ENCODE measurements around the gene VDR.

The VDR gene

DNA sequence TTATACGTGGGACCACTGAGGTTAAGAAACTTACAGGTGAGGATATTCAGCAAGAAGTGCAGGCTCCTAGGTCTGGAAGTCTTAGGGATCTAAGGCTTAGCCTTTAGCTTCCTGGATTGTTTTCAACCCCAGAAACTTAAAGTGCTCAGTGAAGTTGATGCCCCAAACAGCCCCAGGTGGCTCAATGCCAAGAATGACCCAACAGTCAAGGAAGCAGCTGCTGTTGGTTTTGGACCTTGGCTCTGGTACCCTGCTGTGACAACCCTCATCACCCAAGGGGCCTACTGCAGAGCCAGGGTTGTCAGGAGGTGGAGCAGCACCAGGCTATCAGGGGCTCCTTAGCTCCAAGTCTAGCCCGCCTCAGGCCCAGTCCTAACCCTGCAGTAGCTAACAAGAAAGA is 36.8 kb downstream of the VDR start:
- no peak for FAIRE-seq

DNA sequence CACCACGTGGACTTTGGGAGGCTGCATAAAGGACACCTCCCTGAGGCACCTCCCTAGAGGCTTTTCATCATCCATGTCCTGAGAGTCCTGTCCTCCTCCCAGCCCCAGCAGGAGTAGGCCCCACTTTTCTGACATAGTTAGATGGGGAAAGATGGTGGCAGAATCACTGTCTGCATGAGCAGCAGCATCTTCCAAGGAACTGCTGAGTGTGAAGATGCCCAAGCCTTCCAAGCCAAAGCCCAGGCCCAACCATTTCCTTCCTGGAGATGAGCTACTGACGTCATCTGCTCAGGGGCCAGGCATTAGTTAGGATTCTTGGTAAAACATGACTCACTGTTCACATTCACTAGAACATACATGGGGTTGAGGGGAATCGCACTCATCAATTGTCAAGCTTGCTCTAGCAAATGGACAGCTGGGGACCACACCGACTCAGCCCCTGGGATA is 37.3 kb downstream of the VDR start:
- no peak for FAIRE-seq

DNA sequence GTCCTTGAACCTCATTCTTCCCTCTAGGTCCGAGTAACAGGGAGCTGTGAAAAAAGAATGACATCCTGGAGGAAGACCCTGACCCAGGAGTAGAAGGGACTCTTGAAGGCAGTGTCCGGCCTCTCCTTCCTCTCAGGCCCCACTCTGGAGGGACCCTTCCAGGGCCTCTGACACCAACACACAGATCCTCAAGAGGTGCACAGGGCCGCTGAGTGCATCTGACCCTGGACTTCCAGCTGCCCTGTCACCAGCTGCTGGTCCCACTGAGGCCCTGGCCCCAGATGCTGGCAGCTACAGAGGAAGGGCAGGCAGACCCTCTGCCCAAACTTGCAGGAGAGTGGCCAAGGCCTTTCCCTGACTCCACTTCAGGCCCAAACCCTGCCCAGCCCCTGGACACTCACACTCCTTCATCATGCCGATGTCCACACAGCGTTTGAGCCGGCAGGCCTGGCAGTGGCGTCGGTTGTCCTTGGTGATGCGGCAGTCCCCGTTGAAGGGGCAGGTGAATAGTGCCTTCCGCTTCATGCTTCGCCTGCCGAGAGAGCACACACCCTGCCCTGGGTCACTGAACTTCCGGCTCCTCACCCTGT is 40.1 kb downstream of the VDR start:
- FAIRE-seq, result no peak

DNA sequence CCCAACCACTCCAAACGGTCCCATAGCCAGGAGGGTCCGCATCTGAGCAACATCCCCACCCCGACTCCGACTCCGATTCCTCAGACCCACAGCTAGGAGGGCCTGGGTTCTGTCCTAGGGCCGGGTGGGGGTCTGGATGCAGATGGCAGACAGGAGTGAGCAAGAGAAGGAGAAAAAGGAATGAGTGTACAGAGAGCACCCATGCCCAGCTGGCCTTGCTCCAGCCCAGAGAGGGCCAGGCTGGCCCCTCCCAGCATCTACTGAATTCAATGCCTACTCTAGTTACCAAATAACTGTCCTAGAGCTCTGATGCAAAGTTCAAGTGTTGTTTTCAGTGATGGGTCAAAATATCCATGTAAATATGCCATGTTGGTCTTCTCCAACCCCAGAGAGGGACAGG is 40.8 kb downstream of the VDR start:
- no peak for FAIRE-seq

- FAIRE-seq, result no peak
Observed at GRCh38 chr12:47863467-47863866, 41.3 kb downstream of the VDR start.

DNA sequence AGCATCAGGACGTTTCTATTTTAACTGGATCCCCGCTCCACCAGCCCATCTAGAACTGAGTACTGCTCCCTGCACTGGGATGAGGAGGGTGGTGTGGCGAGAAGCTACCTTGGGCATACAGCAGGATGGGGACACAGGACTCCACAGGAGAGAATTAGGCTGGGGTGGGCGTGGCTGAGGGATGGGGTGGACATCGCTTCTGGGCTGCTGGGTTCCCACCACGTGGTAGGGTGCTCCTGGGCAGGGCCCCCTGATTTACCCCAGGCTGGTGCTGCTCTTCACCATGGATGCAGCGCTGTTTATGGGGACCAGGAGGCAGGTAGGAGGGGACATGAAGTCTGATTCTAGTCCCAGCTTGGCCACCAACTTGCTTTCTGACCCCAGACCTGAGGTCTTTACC is 41.9 kb downstream of the VDR start:
- no peak for FAIRE-seq

- FAIRE-seq, result no peak
Observed at GRCh38 chr12:47862167-47862750, 42.5 kb downstream of the VDR start.

GRCh38 chr12:47860873-47861272 is 43.9 kb downstream of the VDR start:
- no peak for FAIRE-seq

GRCh38 chr12:47860279-47860841 is 44.4 kb downstream of the VDR start:
- no peak for FAIRE-seq

DNA sequence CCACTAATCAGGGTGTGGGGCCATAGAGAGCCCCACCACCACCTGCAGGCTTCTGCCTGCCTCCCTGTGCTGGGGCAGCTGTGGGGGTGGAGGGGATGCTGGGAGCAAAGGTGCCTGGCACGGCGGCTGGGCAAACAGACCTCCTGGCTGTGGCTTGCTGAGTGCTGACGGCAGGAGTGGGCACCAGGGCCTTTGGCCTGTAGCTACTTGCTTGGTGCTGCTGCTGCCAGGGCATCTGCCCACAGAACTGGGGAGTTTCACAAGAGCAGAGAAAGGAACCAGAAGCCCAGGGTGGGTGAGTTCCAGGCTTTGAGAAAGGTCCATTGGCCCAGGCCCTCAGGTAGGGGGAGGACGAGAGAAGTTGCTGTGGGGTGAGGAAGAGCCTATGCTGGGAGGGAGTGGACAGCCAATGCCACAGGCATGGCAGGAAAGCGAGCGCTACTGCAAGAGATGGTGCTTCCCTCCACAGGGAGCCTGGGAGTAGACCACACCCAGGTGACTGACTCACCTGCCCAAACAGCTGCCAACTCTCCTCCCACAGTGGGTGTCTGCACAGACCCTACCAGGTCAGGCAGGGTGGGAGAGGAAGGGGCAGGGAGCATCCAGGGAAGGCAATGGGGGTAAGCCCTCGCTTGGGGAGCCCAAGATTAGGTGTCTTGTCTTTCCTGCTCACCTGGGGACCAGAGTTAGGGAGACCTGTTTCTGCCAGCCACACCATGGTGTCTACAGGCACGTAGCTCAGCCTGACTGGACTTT is 46.1 kb downstream of the VDR start:
- FAIRE-seq, result no peak

DNA sequence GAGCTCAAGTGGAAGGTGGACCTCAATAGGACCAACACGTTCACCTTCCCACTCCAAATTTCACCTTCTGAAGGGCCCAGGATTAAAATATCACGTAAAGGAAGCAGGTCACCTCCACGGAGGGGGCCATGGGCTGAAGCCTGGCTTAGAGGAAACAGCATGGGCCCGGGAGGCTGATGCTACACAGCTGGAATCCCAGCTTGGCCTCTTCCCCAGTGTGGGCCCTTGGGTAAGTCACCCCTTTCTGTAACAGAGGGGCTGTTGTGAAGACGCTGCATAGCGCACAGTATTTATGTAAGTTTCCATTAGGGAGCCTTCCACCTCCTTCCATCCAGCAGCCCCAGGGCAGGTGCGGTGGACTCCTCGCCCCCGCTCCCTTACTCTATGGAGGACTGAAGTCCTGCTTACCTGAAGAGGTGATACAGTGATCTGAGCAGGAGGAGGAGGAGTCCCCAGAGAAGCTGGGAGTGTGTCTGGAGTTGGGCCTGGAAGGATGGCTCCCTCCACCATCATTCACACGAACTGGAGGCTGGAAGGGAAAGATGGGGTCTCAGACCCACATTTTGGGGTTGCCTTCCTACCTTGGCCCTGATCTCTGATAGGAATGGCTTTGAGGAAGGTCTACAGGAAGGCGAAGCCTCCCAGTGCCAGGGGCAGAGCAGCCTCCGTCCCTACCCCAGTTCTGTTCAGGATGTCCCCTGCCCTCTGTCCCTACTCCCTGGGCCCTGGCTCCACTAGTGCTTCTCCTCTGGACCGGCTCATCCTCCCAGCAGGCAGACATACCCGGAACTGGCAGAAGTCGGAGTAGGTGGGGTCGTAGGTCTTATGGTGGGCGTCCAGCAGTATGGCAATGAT is 47.8 kb downstream of the VDR start:
- no peak for FAIRE-seq

DNA sequence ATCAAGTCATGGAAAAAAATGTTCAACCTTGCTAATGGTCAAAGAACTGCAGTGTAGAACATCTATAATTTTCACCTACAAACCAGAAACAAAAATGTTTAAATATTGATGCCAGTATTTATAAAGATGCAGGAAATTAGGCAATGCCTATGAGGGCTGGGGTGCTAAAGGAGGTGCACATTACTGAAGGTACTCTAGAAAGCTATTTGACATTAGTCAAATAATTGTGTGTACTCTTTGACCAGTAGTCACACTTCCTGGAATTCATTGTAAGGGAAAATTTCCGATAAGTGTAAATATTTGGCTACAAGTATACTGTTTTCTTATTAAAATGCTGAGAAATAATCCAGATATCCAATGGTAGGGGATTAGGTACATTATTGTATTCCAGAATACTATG is 48.7 kb downstream of the VDR start:
- no peak for FAIRE-seq

DNA sequence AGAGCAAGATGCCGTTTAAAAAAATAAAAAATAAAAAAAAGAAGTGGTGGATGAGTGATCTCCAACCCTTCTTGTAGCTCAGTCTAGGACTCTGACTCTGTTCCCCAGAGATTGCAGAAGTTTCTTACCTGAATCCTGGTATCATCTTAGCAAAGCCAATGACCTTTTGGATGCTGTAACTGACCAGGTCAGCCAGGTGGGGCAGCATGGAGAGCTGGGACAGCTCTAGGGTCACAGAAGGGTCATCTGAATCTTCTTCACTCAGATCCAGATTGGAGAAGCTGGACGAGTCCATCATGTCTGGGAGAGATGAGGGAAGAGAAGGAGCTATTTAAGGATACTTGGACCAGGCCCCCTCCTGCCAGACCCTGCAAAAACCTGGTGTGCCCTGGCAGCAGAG is 49.3 kb downstream of the VDR start:
- FAIRE-seq, result no peak

DNA sequence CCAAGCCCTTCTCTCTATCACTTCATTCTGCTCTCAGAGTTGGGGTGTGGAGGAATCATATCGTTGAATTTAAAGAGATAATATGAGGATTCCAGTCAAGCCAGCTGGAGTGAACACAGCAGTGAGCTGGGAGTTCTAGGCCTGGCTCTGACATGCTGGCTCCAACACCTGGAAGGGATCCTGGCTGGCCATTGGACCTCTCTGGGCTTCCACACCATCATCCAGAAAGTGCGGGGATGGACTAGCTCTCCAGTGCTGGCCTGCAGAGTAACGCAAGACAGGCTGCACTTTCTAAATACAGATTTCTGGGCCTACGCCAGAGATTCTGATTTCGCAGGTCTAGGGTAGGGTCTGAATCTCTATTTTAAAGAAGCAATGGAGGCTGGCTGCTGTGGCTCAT is 50.3 kb downstream of the VDR start:
- FAIRE-seq, result no peak

- no peak for FAIRE-seq
Observed at GRCh38 chr12:47852096-47852571, 52.7 kb downstream of the VDR start.

GRCh38 chr12:47851303-47851952 is 53.4 kb downstream of the VDR start:
- no peak for FAIRE-seq

DNA sequence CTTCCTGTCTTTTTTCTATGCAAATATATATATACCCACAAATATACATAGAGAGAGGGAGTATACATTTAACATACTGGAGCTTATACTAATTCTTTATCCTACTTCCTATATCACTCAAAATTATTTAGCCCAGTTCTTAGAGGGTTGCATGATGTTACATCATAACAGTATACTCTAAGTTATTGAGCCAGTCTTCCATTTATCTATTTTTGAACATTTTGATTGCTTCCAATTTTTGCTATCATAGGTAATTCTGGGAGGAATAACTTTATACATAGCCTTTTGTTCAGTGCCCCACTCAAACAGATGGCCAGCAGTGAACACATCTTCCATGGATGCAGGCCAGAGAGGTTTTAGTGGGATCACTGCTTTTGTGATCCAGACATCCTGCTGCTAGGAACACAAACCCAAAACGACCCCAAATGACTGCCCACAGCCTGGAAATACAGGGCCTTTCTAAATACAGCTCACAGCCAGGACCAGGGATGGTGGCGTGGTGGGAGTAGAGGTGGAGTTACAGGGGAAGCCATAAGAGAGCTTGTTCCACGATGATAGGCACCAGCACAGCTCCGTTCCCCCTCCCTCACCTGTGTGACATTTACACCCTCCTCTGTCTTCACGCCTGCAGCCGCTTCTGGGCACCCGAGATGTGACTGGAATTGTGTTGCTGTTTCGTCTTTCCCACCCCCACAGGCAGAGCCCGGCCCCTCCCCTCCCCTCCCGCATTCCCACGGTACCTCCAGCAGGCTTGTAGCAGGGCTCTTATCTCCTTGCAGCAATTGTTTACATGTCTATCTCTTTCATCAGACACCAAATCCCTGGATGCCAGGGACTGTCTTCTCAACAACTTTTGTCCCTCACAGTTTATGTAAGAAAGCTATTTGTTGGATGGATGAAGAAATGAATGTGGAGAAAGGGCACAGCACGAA is 54.4 kb downstream of the VDR start:
- no peak for FAIRE-seq

DNA sequence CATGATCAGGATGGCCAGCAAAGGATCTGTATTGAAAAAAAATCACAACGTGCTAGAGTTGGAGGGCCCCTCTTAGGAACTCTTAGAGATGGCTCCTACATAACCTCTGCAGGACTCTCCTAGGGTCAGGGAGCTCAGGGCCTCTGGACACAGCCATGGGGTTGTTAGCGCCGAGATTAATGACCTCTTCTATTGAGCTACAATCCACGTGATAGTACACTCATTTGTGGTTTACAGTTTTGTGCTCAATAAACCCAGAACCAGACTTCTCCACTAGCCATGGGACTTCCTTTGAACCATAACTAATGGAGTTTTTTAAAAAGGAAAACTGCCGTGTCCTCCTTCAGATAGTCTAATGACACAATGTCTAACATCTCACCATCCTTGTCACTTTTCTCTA is 55.5 kb downstream of the VDR start:
- no peak for FAIRE-seq

DNA sequence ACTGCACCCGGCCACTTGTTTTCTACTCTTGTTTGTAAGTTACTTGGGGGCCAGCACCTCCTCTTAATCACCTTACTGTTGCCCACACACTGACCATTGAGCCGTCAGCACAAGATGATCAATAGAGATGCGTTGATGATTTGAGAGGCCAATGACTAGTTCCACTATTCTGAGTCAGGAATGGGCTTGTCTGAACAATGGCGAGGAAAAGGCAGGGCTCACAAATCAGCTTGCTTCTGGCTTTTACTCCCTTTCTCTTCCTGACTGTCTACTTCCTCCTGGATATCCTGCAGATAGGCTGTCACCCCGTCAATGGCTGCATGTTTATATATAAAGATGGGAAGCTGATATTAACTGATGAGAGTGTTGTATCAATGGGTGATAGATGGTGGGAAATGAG is 55.9 kb downstream of the VDR start:
- FAIRE-seq, result no peak

DNA sequence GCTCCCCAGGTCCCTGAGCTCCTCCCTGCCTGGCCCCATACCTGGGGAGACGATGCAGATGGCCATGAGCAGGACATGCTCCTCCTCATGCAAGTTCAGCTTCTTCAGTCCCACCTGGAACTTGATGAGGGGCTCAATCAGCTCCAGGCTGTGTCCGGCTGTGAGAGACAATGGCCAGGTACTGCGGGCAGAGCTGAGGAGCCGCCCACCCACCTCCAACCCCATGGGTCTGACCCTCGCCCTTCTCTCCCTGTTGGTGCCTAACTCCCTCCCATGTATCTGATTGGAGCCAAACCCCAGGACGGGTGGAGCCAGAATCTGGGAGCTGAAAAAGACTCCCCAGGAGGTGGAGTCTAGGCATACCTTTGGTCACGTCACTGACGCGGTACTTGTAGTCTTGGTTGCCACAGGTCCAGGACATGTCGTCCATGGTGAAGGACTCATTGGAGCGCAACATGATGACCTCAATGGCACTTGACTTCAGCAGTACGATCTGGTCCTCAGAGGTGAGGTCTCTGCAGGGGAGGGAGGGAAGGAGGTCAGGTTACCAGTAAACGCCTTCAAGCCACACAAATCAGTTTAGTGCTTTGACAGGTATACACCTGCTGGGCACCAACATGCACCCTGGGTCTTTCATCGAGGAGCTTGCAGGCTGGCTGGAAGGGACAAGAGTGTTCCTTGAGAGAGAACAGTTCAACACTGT is 58.3 kb downstream of the VDR start:
- no peak for FAIRE-seq

GRCh38 chr12:47845081-47845480 is 59.7 kb downstream of the VDR start:
- FAIRE-seq, result no peak

All from endometrium (tissue), 2 donors.